Parathyroid adenoma (tissue), 2 donors: ENCODE data around the gene SRGAP3.

Experiments
- H2AFZ ChIP-seq: fragments of 300-600 bp; sonication (generic); one replicate; pipeline ENCODE4 v1.7.0; 2017; ENCODE audit warnings: antibody characterized with exemption, mild to moderate bottlenecking
- H3K27ac ChIP-seq: fragments of 300-600 bp; sonication (generic); one replicate; pipeline ENCODE4 v1.7.0; 2017
- H3K27me3 ChIP-seq: fragments of 300-600 bp; sonication (generic); one replicate; pipeline ENCODE4 v1.7.0; 2017; ENCODE audit warnings: low read length; ENCODE audit not compliant: control insufficient read depth, insufficient read depth
- H3K36me3 ChIP-seq: fragments of 300-600 bp; sonication (generic); one replicate; pipeline ENCODE4 v1.7.0; 2017; ENCODE audit warnings: low read length; ENCODE audit not compliant: control insufficient read depth, insufficient read depth
- H3K4me1 ChIP-seq: fragments of 300-600 bp; sonication (generic); one replicate; pipeline ENCODE4 v1.7.0; 2017; ENCODE audit warnings: control low read depth
- H3K4me2 ChIP-seq: fragments of 300-600 bp; sonication (generic); one replicate; pipeline ENCODE4 v1.7.0; 2017; ENCODE audit warnings: low read length
- H3K4me3 ChIP-seq: fragments of 300-600 bp; sonication (generic); one replicate; pipeline ENCODE4 v1.7.0; 2017; ENCODE audit warnings: low read depth, low read length
- H3K79me2 ChIP-seq: fragments of 300-600 bp; sonication (generic); one replicate; pipeline ENCODE4 v1.7.0; 2017; ENCODE audit warnings: control low read depth
- H3K9ac ChIP-seq: fragments of 300-600 bp; sonication (generic); one replicate; pipeline ENCODE4 v1.7.0; 2017; ENCODE audit warnings: mild to moderate bottlenecking
- H3K9me3 ChIP-seq: fragments of 300-600 bp; sonication (generic); one replicate; pipeline ENCODE4 v1.7.0; 2017; ENCODE audit warnings: low read length; ENCODE audit not compliant: control insufficient read depth
- CTCF ChIP-seq: fragments of 300-600 bp; sonication (generic); IDR thresholded peaks from one replicate; pipeline ENCODE4 v1.7.0; 2017; ENCODE audit warnings: antibody characterized with exemption, mild to moderate bottlenecking
- donor health status: primary hyperparathyroidism.

Gene SRGAP3

GRCh38 chr3:9121366-9122001 lies 128.0 kb downstream of the SRGAP3 start:
- Histone ChIP-seq H3K9me3 (no peaks in the 10 kb centered on the region), H3K4me1 (no peaks in the 10 kb centered on the region), H3K9ac (no peak overlapping the region), H3K27ac (no peak overlapping the region), H3K79me2 (no peaks in the 10 kb centered on the region), H3K27me3 (no peaks in the 10 kb centered on the region), H3K4me3 (no peak overlapping the region), H2AFZ (no peak overlapping the region), H3K36me3 (no peaks in the 10 kb centered on the region), H3K4me2 (no peak overlapping the region)
- no peak for TF ChIP-seq CTCF

GRCh38 chr3:9119331-9119730 lies 130.1 kb downstream of the SRGAP3 start:
- TF ChIP-seq CTCF: no peak
- no peak overlapping the region for H3K4me3 ChIP-seq

GRCh38 chr3:9118222-9118621 lies 131.2 kb downstream of the SRGAP3 start:
- H2AFZ ChIP-seq: no peak overlapping the region
- H3K27ac ChIP-seq: no peak overlapping the region
- H3K9ac ChIP-seq: no peak overlapping the region
- no peaks in the 10 kb centered on the region for H3K79me2 ChIP-seq
- H3K4me2 ChIP-seq: no peak overlapping the region
- no peak for TF ChIP-seq CTCF
- H3K9me3 ChIP-seq: no peaks in the 10 kb centered on the region
- H3K36me3 ChIP-seq: no peaks in the 10 kb centered on the region
- no peaks in the 10 kb centered on the region for H3K27me3 ChIP-seq
- no peak overlapping the region for H3K4me3 ChIP-seq
- H3K4me1 ChIP-seq: no peaks in the 10 kb centered on the region

More at GRCh38 chr3:9119331-9119730, 130.1 kb downstream of the SRGAP3 start:
- Histone ChIP-seq H2AFZ (no peak overlapping the region), H3K9ac (no peak overlapping the region), H3K79me2 (no peaks in the 10 kb centered on the region), H3K4me2 (no peak overlapping the region), H3K36me3 (no peaks in the 10 kb centered on the region), H3K9me3 (no peaks in the 10 kb centered on the region), H3K27ac (no peak overlapping the region), H3K4me1 (no peaks in the 10 kb centered on the region), H3K27me3 (no peaks in the 10 kb centered on the region)

GRCh38 chr3:9117220-9117619 lies 132.2 kb downstream of the SRGAP3 start:
- H3K9ac ChIP-seq: no peak overlapping the region
- H3K4me2 ChIP-seq: no peak overlapping the region
- H3K9me3 ChIP-seq: no peaks in the 10 kb centered on the region
- H3K79me2 ChIP-seq: no peaks in the 10 kb centered on the region
- H3K4me1 ChIP-seq: no peaks in the 10 kb centered on the region
- no peaks in the 10 kb centered on the region for H3K36me3 ChIP-seq
- TF ChIP-seq CTCF: no peak
- H3K27me3 ChIP-seq: no peaks in the 10 kb centered on the region
- H3K27ac ChIP-seq: no peak overlapping the region
- no peak overlapping the region for H3K4me3 ChIP-seq
- H2AFZ ChIP-seq: no peak overlapping the region

- Histone ChIP-seq H3K4me1 (no peaks in the 10 kb centered on the region), H2AFZ (no peak overlapping the region), H3K9me3 (no peaks in the 10 kb centered on the region), H3K36me3 (no peaks in the 10 kb centered on the region), H3K79me2 (no peaks in the 10 kb centered on the region), H3K9ac (no peak overlapping the region), H3K27me3 (no peaks in the 10 kb centered on the region), H3K4me3 (no peak overlapping the region), H3K4me2 (no peak overlapping the region), H3K27ac (no peak overlapping the region)
- TF ChIP-seq CTCF: no peak
These were observed 133.1 kb downstream of the SRGAP3 start for GRCh38 chr3:9116336-9116735.
